K562 (cell line): Measurements from ENCODE around the gene DNAAF8. TPM values are rescaled to one million over a fixed set of nuclear protein-coding genes. Genes with fewer than 3 reads are reported as not detected.

ENCODE experiments used
- ATAC-seq: fragments of 200-7000 bp; cut with Tn5 transposase; 3 replicates; pipeline ENCODE4 v1.9.1; 2020; ENCODE audit warnings: moderate library complexity
- BruUV-seq: library from RNA; stranded (reverse); fragments of 400-500 nt; replicated peaks from 2 replicates; lab custom pipeline; 2021; lab: Mats Ljungman, UMichigan
- CTCF ChIA-PET: fragments of 300-600 bp; formaldehyde crosslinking; extraction: SDS; loops from one replicate; lab custom pipeline; 2021; ENCODE audit warnings: low intra/inter-chr PET ratio; lab: Yijun Ruan, JAX
- POLR2A ChIA-PET: fragments of 300-600, 350-650 bp; sonication (Branson Sonifier 250); formaldehyde crosslinking; extraction: SDS; loops from one replicate; lab custom pipeline; 2021; ENCODE audit warnings: antibody characterized with exemption, inconsistent platforms; lab: Yijun Ruan, JAX
- DNase-seq, 4 experiments: peaks; one replicate each; pipeline versions ENCODE4 v3.0.0 to v3.0.0-alpha.2; 2011 to 2018; ENCODE audit warnings: low spot score in 3 of 4, mixed read lengths in 3 of 4; ENCODE audit errors: extremely low read depth in 1 of 4
- FAIRE-seq: peaks from 2 replicates; lab custom pipeline; 2011; peaks lifted over from hg19 to GRCh38; lab: Jason Lieb, UNC
- H2AFZ ChIP-seq: 2 replicates; pipeline ENCODE4 v1.6.0; 2011; ENCODE audit warnings: low read depth, low read length, control low read depth, inconsistent platforms
- H3K27ac ChIP-seq: fragments of 200-600 bp; 3 replicates; pipeline ENCODE4 v1.8.0; 2011; ENCODE audit warnings: low read depth, mild to moderate bottlenecking, control low read depth, inconsistent platforms, low read length, moderate library complexity, mixed read lengths; ENCODE audit errors: extremely low read depth
- H3K27me3 ChIP-seq, 2 experiments: fragments of 300-600 bp in 1 of 2; 2 replicates in 1 of 2; 3 replicates in 1 of 2; pipeline versions ENCODE4 v1.6.0 to v1.8.0; 2011; ENCODE audit warnings: inconsistent platforms in 2 of 2, low read length in 2 of 2, mild to moderate bottlenecking in 1 of 2, mixed read lengths in 1 of 2, moderate library complexity in 1 of 2; ENCODE audit not compliant: control insufficient read depth in 2 of 2, insufficient read depth in 2 of 2
- H3K36me3 ChIP-seq: fragments of 300-600 bp; 3 replicates; pipeline ENCODE4 v1.8.0; 2011; ENCODE audit warnings: mild to moderate bottlenecking, low read length, inconsistent platforms; ENCODE audit not compliant: control insufficient read depth, insufficient read depth
- H3K4me1 ChIP-seq, 2 experiments: fragments of 200-600 bp in 1 of 2; replicated peaks in 1 of 2; 2 replicates in 1 of 2; 3 replicates in 1 of 2; pipeline versions ENCODE4 v1.5.1 to v1.8.0; 2011; ENCODE audit warnings: inconsistent platforms in 2 of 2, low read length in 2 of 2, mild to moderate bottlenecking in 1 of 2, mixed read lengths in 1 of 2, moderate library complexity in 1 of 2; ENCODE audit not compliant: control insufficient read depth in 2 of 2, insufficient read depth in 2 of 2
- H3K4me2 ChIP-seq: 2 replicates; pipeline ENCODE4 v1.6.1; 2011; ENCODE audit warnings: low read length, control low read depth, inconsistent platforms, mixed read lengths; ENCODE audit not compliant: insufficient read depth
- H3K4me3 ChIP-seq: fragments of 200-600 bp; sonication (generic), shearing (Covaris generic); 2 replicates; pipeline ENCODE4 v1.5.1; 2016; ENCODE audit warnings: control low read depth, inconsistent platforms
- H3K79me2 ChIP-seq: fragments of 200-600 bp; 3 replicates; pipeline ENCODE4 v1.8.0; 2011; ENCODE audit warnings: low read length, inconsistent platforms; ENCODE audit not compliant: control insufficient read depth, insufficient read depth
- H3K9ac ChIP-seq, 2 experiments: 2 replicates each; pipeline versions ENCODE4 v1.6.0 to v1.6.1; 2011; ENCODE audit warnings: low read depth in 2 of 2, low read length in 2 of 2, control low read depth in 1 of 2, inconsistent platforms in 1 of 2, mild to moderate bottlenecking in 1 of 2, mixed read lengths in 1 of 2; ENCODE audit not compliant: insufficient read depth in 1 of 2
- H3K9me1 ChIP-seq: one replicate; pipeline ENCODE4 v1.6.0; 2011; ENCODE audit warnings: inconsistent platforms, mild to moderate bottlenecking, low read length, moderate library complexity; ENCODE audit not compliant: control insufficient read depth, insufficient read depth
- H3K9me3 ChIP-seq: replicated peaks from 2 replicates; pipeline ENCODE4 v1.5.1; 2011; ENCODE audit warnings: low read depth, low read length, inconsistent platforms; ENCODE audit not compliant: control insufficient read depth, insufficient read depth
- H4K20me1 ChIP-seq: replicated peaks from 2 replicates; pipeline ENCODE4 v1.6.1; 2011; ENCODE audit warnings: low read length, inconsistent platforms, mixed read lengths; ENCODE audit not compliant: control insufficient read depth, insufficient read depth
- CHD2 ChIP-seq: IDR thresholded peaks from 2 replicates; pipeline ENCODE4 v1.6.1; 2011; ENCODE audit warnings: low read depth, low read length
- DPF2 ChIP-seq: fragments of 450-650 bp; IDR thresholded peaks from 2 replicates; pipeline ENCODE4 v1.6.1; 2016
- POLR2G ChIP-seq: fragments of 200-400 bp; formaldehyde crosslinking; IDR thresholded peaks from 2 replicates; pipeline ENCODE4 v1.6.1; 2017; ENCODE audit warnings: low read depth, mild to moderate bottlenecking, antibody characterized with exemption, low read length, moderate library complexity
- ZNF431 ChIP-seq: sonication (generic); formaldehyde crosslinking; IDR thresholded peaks from 2 replicates; pipeline ENCODE4 v1.8.0; 2022; ENCODE audit warnings: mild to moderate bottlenecking, missing genetic modification reagents
- ZNF436 ChIP-seq: fragments of 250-450, 450-650 bp; sonication (Bioruptor Pico); formaldehyde crosslinking; IDR thresholded peaks from 2 replicates; pipeline ENCODE4 v1.7.0; 2020; ENCODE audit warnings: mild to moderate bottlenecking
- WGBS: fragments of 100-300 bp; shearing (Covaris generic); methylation state at CpG from one replicate; pipeline ENCODE4 v1.1.6; 2016; ENCODE audit warnings: low coverage, mixed read lengths; ENCODE audit not compliant: insufficient coverage; ENCODE audit errors: missing lambda C conversion rate; 5-methylcytosine and 5-hydroxymethylcytosine counted together
- in situ Hi-C: fragments of 300-500 bp; cut with MboI; formaldehyde crosslinking; loops from 4 replicates; pipeline ENCODE4 v1.15.0; 2018; ENCODE audit warnings: inconsistent platforms, mixed read lengths
- intact Hi-C: fragments of 100-400 bp; cut with micrococcal nuclease; formaldehyde crosslinking; loops from 2 replicates; pipeline ENCODE4 v1.14.2; 2022
- polyA plus RNA-seq, 8 experiments: library from polyadenylated mRNA; depleted of rRNA in 4 of 8; stranded (reverse) in 5 of 8; unstranded in 3 of 8; fragments of >200 nt; fragmentation: Nextera tagmentation in 2 of 8; fragmentation: Illumina TruSeq in 1 of 8; extraction: Ambion mirVana in 2 of 8; extraction: Trizol in 1 of 8; gene quantifications; 2 replicates each; pipeline versions ENCODE4 v1.2.1 to v1.2.3, GENCODE V29; 2011 to 2014; ENCODE audit warnings: inconsistent platforms in 1 of 8, missing spikeins in 1 of 8
- total RNA-seq, 7 experiments: library from RNA; depleted of rRNA in 6 of 7; stranded (reverse); fragments of >200 nt in 6 of 7; fragmentation: Illumina TruSeq in 2 of 7; extraction: Trizol in 2 of 7; gene quantifications; 2 replicates each; pipeline versions ENCODE4 v1.2.1 to v1.2.3, GENCODE V29; 2011 to 2021; ENCODE audit warnings: low replicate concordance in 1 of 7
- TF ChIP-seq, protein P1 (sequence below): fragments of 250-450 bp; sonication (Bioruptor Pico); IDR thresholded peaks from 2 replicates; pipeline ENCODE4 v1.5.0; 2021
- TF ChIP-seq, protein P2 (sequence below): sonication (generic); formaldehyde crosslinking; IDR thresholded peaks from 2 replicates; pipeline ENCODE4 v1.8.0; 2022; ENCODE audit warnings: missing genetic modification reagents, mild to moderate bottlenecking, borderline replicate concordance
- TF ChIP-seq, protein P3 (sequence below): fragments of 450-650 bp; IDR thresholded peaks from 2 replicates; pipeline ENCODE4 v1.6.1; 2016; ENCODE audit warnings: low read depth

DNAAF8 gene
- total and polyA plus RNA-seq, 9 of the 15 experiments (the other 6 are each of a cell fraction or from before 2014, with no cell fraction given): 0.04 to 0.12 (median 0.10) TPM; not detected in 6

DNA sequence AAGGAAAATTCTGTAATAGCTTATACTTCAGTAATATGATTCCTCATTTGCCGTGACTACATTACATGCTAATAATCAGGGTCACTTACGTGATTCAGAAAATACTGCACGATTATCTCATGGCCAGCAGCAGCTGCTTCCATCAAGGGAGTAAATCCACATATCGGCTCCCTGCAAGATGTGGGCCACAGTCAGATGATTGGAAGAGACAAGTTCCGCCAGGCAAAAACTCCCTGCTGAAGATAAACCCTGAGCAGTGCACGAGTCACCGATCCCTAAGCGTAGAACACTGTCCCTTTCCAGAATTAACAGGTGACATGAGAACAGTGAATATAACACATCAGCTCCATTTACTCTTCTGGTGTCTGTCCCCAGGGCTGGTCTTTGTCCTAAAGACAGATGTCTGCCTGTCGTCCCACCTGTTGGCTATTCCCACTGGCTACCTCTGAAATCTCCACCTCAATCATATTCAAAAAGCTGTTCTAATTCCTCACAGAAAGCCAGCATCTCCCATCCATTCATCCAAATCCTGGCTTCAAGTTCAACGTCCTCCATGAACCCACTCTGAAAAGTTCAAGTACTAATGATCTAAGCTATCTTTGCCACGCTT lies 9.6 kb upstream of the DNAAF8 start (continued):
- TF ChIP-seq ZNF436 (CRISPR knock-in tag) (no peak), DPF2 (no peak)

DNA sequence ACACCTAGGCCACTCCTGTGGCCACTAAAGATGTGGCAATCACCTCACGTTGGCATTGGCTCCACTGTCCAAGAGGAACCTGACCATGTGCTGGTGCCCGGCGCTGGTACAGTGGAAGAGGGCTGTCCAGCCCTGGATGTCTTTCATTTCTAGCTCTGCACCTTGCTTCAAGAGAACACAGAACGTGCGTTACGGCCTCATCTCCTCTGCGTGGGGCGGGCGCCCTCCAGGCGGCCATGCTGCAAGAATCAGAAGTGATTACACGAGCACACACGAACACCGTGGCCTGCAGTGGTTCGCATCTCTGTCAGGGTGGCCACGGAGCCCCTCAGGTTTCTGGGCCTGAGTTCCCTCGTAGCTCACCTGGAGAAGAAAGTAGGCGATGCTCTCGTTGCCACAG lies 7.7 kb upstream of the DNAAF8 start:
- H3K9me3 ChIP-seq: no peaks in the 10 kb centered on the region
- H3K9ac ChIP-seq: no peak overlapping the region
- ChIA-PET POLR2A (interaction anchor here (2.1 kb wide), 1 partner anchor 8 kb away, joined by 8 read pairs; the partner anchor contains the start of genes ANKS3 and DNAAF8), CTCF (no interaction called here)
- H4K20me1 ChIP-seq: peaks cover 6% of the 10 kb centered on the region
- WGBS: 92% methylated on average over 18 of the region's 18 CpGs
- H3K9me1 ChIP-seq: no peaks in the 10 kb centered on the region
- H3K27me3 ChIP-seq: no peaks in the 10 kb centered on the region
- in situ Hi-C loops (no loop called here), intact Hi-C loops (no loop called here)
- H3K4me3 ChIP-seq: no peak overlapping the region
- peaks cover 73% of the 10 kb centered on the region for H3K36me3 ChIP-seq
- H3K4me1 ChIP-seq: peaks cover 0 to 4% of the 10 kb centered on the region in 2 experiments; a peak in 2 of 5 replicates
- peaks cover 6% of the 10 kb centered on the region; the same call in 1 of the 3 replicates for H3K79me2 ChIP-seq
- H3K27ac ChIP-seq: no peak overlapping the region
- DNase-seq (no peak), FAIRE-seq (no peak), ATAC-seq (no peak)
- no peak overlapping the region for H2AFZ ChIP-seq
- H3K4me2 ChIP-seq: no peak overlapping the region
- BruUV-seq: no TSS peak
- TF ChIP-seq, protein P1, sequence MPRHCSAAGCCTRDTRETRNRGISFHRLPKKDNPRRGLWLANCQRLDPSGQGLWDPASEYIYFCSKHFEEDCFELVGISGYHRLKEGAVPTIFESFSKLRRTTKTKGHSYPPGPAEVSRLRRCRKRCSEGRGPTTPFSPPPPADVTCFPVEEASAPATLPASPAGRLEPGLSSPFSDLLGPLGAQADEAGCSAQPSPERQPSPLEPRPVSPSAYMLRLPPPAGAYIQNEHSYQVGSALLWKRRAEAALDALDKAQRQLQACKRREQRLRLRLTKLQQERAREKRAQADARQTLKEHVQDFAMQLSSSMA: no peak
- TF ChIP-seq, protein P2, sequence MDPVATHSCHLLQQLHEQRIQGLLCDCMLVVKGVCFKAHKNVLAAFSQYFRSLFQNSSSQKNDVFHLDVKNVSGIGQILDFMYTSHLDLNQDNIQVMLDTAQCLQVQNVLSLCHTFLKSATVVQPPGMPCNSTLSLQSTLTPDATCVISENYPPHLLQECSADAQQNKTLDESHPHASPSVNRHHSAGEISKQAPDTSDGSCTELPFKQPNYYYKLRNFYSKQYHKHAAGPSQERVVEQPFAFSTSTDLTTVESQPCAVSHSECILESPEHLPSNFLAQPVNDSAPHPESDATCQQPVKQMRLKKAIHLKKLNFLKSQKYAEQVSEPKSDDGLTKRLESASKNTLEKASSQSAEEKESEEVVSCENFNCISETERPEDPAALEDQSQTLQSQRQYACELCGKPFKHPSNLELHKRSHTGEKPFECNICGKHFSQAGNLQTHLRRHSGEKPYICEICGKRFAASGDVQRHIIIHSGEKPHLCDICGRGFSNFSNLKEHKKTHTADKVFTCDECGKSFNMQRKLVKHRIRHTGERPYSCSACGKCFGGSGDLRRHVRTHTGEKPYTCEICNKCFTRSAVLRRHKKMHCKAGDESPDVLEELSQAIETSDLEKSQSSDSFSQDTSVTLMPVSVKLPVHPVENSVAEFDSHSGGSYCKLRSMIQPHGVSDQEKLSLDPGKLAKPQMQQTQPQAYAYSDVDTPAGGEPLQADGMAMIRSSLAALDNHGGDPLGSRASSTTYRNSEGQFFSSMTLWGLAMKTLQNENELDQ (CRISPR knock-in tag): no peak
- TF ChIP-seq POLR2G (no peak), ZNF431 (CRISPR knock-in tag) (no peak), CHD2 (no peak)
- TF ChIP-seq, protein P3, sequence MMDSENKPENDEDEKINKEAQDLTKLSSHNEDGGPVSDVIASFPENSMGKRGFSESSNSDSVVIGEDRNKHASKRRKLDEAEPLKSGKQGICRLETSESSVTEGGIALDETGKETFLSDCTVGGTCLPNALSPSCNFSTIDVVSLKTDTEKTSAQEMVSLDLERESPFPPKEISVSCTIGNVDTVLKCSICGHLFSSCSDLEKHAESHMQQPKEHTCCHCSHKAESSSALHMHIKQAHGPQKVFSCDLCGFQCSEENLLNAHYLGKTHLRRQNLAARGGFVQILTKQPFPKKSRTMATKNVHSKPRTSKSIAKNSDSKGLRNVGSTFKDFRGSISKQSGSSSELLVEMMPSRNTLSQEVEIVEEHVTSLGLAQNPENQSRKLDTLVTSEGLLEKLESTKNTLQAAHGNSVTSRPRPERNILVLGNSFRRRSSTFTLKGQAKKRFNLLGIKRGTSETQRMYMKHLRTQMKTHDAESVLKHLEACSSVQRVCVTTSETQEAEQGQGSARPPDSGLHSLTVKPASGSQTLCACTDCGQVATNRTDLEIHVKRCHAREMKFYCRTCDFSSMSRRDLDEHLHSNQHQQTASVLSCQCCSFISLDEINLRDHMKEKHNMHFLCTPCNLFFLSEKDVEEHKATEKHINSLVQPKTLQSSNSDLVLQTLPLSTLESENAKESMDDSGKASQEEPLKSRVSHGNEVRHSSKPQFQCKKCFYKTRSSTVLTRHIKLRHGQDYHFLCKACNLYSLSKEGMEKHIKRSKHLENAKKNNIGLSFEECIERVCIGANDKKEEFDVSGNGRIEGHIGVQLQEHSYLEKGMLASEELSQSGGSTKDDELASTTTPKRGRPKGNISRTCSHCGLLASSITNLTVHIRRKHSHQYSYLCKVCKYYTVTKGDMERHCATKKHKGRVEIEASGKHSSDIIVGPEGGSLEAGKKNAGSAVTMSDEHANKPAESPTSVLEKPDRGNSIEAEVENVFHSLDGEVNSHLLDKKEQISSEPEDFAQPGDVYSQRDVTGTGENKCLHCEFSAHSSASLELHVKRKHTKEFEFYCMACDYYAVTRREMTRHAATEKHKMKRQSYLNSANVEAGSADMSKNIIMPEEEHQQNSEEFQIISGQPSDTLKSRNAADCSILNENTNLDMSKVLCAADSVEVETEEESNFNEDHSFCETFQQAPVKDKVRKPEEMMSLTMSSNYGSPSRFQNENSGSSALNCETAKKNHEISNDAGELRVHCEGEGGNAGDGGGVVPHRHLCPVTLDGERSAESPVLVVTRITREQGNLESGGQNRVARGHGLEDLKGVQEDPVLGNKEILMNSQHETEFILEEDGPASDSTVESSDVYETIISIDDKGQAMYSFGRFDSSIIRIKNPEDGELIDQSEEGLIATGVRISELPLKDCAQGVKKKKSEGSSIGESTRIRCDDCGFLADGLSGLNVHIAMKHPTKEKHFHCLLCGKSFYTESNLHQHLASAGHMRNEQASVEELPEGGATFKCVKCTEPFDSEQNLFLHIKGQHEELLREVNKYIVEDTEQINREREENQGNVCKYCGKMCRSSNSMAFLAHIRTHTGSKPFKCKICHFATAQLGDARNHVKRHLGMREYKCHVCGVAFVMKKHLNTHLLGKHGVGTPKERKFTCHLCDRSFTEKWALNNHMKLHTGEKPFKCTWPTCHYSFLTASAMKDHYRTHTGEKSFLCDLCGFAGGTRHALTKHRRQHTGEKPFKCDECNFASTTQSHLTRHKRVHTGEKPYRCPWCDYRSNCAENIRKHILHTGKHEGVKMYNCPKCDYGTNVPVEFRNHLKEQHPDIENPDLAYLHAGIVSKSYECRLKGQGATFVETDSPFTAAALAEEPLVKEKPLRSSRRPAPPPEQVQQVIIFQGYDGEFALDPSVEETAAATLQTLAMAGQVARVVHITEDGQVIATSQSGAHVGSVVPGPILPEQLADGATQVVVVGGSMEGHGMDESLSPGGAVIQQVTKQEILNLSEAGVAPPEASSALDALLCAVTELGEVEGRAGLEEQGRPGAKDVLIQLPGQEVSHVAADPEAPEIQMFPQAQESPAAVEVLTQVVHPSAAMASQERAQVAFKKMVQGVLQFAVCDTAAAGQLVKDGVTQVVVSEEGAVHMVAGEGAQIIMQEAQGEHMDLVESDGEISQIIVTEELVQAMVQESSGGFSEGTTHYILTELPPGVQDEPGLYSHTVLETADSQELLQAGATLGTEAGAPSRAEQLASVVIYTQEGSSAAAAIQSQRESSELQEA: no peak
